HG03460 (cell line): Measurements from ENCODE around the gene RGS7.
"Not testable (repeated sequence)": the region's sequence is repeated elsewhere in the genome, so short reads cannot be mapped to it uniquely, and the experiment has no call there.

Source experiments
- ATAC-seq: cut with Tn5 transposase; IDR thresholded peaks from one replicate; pipeline ENCODE4 v1.9.1; 2021; ENCODE audit not compliant: unreplicated experiment

Gene RGS7

GRCh38 chr1:240802271-240802670 lies 554.7 kb downstream of the RGS7 start:
- ATAC-seq: no peak

- no peak for ATAC-seq
Measured at GRCh38 chr1:240801442-240801841, 555.6 kb downstream of the RGS7 start.

DNA sequence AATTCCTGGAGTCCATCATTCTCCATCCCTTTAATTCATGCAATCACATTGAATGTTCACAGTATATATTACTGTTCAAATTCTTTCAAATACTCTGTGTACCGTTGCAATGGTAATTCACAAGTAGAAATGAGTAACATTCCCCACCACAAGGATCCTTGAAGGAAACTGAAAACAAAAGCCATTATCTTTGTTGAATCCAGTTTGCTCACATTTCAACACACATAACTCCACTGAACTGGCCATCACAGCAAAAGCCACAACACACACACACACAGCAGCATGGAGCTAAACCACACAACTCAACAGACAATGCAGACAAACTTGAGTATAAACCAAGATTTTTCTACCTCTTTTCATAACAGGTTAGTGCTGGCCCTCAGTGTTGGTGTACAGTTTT lies 556.7 kb downstream of the RGS7 start:
- ATAC-seq: no peak

- no peak for ATAC-seq
Measured at GRCh38 chr1:240797050-240797449, 560.0 kb downstream of the RGS7 start.

DNA sequence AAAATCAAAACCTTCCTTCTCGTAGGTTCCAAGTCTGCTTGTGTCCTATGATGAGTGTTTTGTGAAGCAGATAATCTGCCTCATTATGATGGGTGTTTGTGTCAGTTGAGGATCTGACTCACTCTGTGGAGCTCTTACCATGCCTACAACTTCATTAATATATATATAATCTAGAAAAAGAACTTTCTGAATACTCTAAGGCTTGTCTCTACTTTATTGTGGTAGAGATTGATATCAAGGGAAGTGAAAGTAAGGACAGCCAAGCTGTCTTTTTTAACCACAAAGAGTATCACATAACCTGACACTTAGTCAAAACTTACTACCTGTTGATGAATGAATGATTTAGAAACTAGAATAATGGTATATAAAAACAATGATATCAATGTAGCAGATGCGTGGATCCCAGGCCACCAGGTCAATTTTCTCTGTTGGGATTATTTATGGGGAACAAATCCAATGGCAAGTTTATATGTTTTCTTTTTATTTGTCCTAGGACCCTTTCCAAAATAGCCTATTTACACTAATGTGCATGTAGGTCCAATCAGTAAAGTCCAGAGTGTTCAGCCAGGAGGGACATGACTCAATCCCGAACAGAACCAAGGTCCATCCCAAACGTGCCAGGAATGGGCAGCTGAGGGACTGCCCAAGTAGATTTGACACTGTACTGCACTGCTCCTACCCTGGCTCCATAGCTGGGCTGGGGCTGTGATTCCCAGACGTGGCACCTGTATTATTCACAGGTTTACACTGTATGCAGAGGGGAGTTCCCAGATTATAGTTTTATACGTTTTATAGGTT lies 562.8 kb downstream of the RGS7 start:
- peak; percentile 76 for ATAC-seq

GRCh38 chr1:240792915-240793529 lies 564.0 kb downstream of the RGS7 start:
- ATAC-seq: no peak

DNA sequence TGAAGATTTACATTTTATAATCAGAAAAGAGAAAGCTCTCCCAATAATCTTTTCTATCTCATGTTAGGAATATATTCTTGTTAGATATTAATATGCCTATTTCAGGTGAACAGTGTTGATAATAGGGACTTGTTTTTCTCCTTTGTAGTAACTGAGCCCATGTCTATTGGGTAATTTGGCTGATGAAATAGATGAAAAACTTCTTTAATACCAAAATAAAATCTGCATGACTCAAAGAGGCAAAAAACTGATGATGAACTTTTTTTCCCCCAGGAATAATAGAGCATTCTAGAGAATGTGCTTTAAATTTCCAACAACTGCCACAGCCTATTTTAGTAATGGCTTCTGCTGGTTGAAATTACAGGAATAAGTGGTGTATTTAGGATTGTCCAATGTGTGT lies 566.1 kb downstream of the RGS7 start:
- ATAC-seq: no peak

GRCh38 chr1:240786880-240787279 lies 570.1 kb downstream of the RGS7 start:
- no peak for ATAC-seq

DNA sequence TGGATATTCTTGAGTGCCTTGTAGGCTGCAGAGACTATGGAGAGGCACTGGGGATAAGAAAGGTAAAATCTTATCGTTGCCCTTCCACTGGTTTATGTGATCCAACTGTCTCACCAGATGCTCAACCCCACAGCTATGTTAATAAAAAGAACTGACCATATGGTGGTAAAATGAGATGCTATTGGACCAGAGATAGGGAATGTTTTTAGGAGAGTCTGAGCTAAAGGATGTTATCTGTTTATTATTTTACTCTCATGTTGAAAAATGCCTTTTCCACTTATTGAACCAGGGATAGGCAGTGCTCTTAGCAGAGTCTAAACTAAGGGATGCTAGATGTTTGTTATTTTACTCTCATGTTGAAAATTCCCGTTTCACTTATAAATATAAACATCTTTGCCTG lies 572.2 kb downstream of the RGS7 start:
- no peak for ATAC-seq

GRCh38 chr1:240783728-240784137 lies 573.3 kb downstream of the RGS7 start:
- not testable (repeated sequence) for ATAC-seq

DNA sequence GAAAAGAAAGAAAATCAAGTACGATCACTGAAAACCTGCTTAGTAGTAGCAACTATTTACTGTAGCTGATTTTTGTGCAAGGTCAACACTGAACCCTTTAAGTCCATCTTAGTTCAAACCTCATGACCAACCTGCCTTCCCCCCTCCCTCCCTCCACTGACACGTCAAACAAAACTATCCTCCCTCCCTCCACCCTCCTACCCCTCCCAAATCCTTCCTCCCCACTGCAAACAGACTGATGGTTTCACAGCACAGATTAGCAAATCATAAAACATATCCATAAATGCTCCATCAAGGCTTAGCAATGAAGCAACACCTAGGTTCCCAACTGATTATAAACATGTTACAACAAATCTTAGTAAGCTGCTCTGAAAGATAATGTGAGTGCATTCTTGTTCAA lies 580.8 kb downstream of the RGS7 start:
- no peak for ATAC-seq

- ATAC-seq: no peak
Measured at GRCh38 chr1:240772131-240772530, 584.9 kb downstream of the RGS7 start.

- ATAC-seq: no peak
Measured at GRCh38 chr1:240771450-240771849, 585.6 kb downstream of the RGS7 start.

GRCh38 chr1:240768979-240769378 lies 588.0 kb downstream of the RGS7 start:
- no peak for ATAC-seq

- no peak for ATAC-seq
Measured at GRCh38 chr1:240766831-240767230, 590.2 kb downstream of the RGS7 start.

DNA sequence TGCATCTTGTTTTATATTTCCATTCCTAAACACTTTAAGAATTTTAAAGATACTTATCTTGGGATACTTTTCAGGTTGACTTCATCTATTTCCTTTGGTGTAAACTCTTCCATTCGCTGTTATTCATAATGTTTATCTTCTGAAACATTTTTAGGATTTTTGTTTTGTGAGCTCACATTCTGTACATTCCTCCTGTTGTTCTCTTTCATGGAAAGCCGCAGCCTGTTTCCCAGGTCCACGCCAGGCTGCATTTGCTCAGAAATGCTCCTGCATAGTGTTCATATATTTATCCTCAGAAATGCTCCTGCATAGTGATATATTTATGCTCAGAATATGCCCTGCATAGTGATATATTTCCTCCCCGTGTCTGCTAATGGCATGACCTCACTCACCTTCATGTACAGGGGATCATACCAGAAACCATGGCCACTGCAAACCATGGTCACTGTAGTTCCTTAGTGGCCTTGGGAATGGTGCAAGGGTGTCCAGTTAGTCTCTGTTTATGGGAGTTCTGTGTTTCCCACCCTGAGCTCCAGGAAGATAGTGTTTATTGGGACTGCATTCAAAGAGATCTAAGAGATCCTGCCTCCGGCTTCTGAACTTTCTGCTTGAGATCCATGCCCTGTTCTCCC lies 591.2 kb downstream of the RGS7 start:
- no peak for ATAC-seq

DNA sequence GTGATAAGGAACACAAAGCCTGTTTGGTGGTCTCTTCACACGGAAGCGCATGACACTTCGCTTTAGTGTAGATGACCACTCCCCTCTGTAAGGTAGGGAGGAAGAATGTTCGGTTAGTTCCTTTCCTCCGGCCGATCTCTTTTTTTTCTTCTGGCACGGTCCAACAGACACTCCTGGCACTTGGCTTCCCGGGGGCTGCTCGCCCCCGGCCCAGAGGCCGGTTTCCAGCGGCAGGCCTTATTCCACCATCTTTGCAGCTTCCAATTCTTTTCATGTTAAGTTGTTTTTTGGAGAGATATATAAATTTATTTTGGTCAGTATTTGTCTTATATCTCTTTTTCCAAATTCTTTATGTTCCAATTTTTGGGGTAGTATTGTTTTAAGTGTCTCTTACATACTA lies 593.2 kb downstream of the RGS7 start:
- no peak for ATAC-seq

GRCh38 chr1:240763095-240763494 lies 593.9 kb downstream of the RGS7 start:
- not testable (repeated sequence) for ATAC-seq

- not testable (repeated sequence) for ATAC-seq
Measured at GRCh38 chr1:240762471-240762987, 594.5 kb downstream of the RGS7 start.

- not testable (repeated sequence) for ATAC-seq
Measured at GRCh38 chr1:240758777-240759176, 598.2 kb downstream of the RGS7 start.

DNA sequence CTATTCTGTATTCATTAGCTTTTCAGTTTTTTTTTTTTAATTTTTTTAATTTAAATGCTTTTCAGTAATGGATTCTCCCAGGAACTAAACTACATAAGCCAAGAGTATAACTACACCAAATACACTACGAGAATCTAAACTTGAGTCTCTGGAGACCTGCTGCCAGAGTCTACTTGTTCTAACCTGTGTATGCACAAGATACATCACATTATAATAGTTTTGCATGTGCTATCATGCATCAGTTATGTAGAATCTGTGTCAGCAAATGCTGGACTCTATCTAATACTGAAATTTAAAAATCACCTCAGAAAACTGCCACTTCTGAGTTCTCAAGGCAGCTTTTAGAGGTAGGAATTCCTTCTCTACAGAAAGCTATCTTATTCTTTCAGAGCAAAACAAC lies 598.7 kb downstream of the RGS7 start:
- no peak for ATAC-seq

DNA sequence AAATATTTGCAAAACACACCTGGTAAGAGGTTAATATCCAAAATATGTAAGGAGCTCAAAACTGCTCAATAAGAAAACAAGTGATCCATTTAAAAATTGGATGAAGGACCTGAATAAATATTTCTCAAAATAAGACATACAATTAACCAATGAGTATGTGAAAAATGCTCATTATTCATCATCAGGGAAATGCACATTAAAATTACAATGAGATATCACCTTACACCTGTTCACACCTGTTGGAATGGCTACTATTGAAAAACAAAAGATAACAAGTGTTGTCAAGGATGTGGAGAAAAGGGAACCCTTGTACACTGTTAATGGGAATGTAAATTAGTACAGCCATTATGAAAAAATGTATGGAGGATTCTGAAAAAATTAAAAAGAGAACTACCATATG lies 609.1 kb downstream of the RGS7 start:
- ATAC-seq: no peak
